GM13976 (cell line): ENCODE measurements around the gene PEMT.

Experiments used
- DNase-seq: peaks from one replicate; pipeline ENCODE4 v3.0.0; 2012; ENCODE audit warnings: low spot score
- in situ Hi-C: fragments of 300-500 bp; cut with MboI; formaldehyde crosslinking; loops from one replicate; pipeline ENCODE4 v1.12.0; 2022; ENCODE audit warnings: low sequenced_read_pairs, mixed read lengths, inconsistent platforms; ENCODE audit not compliant: unreplicated experiment
- TF ChIP-seq, protein P1 (sequence below): IDR thresholded peaks from 2 replicates; pipeline ENCODE4 v1.5.1; 2012; ENCODE audit warnings: borderline replicate concordance, mild to moderate bottlenecking; ENCODE audit not compliant: insufficient read depth; ENCODE audit errors: extremely low read depth, missing control alignments, control extremely low read depth

Gene PEMT

DNA sequence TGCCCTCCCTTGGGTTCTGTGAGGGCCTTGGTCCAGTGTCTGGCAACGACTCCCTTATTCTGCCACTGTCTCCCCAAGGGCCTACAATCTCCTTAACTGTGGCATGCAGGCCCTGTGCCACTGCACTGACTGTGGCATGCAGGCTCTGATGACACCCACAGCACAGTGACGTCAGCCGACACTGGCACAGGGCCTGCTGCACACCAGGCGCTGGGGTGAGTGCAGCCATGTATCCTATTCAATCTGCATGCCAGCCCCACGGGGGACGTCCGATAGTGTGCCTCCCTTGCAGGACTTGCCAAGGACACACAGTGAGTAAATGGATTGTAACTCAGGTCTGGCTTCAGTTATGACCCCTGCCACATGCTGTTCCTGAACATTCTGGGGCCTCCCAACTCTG, 55.6 kb downstream of the PEMT start:
- in situ Hi-C loops, result no loop called here

GRCh38 chr17:17533901-17534441, 57.5 kb downstream of the PEMT start:
- in situ Hi-C loops, result no loop called here
- TF ChIP-seq, protein P1, sequence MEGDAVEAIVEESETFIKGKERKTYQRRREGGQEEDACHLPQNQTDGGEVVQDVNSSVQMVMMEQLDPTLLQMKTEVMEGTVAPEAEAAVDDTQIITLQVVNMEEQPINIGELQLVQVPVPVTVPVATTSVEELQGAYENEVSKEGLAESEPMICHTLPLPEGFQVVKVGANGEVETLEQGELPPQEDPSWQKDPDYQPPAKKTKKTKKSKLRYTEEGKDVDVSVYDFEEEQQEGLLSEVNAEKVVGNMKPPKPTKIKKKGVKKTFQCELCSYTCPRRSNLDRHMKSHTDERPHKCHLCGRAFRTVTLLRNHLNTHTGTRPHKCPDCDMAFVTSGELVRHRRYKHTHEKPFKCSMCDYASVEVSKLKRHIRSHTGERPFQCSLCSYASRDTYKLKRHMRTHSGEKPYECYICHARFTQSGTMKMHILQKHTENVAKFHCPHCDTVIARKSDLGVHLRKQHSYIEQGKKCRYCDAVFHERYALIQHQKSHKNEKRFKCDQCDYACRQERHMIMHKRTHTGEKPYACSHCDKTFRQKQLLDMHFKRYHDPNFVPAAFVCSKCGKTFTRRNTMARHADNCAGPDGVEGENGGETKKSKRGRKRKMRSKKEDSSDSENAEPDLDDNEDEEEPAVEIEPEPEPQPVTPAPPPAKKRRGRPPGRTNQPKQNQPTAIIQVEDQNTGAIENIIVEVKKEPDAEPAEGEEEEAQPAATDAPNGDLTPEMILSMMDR, result no peak
- DNase-seq, result no peak

More for the DNA sequence above, 55.6 kb downstream of the PEMT start:
- TF ChIP-seq, protein P1, result no peak
- DNase-seq, result no peak

- no peak for DNase-seq
- in situ Hi-C loops, result no loop called here
- TF ChIP-seq, protein P1, result no peak
These were observed 58.5 kb downstream of the PEMT start for GRCh38 chr17:17532991-17533390.

GRCh38 chr17:17531156-17531555, 60.4 kb downstream of the PEMT start:
- no peak for DNase-seq
- in situ Hi-C loops, result no loop called here
- TF ChIP-seq, protein P1, result no peak

GRCh38 chr17:17528696-17529652, 62.5 kb downstream of the PEMT start:
- DNase-seq, result no peak
- in situ Hi-C loops, result no loop called here
- TF ChIP-seq, protein P1, result no peak

GRCh38 chr17:17527956-17528500, 63.5 kb downstream of the PEMT start:
- in situ Hi-C loops, result no loop called here
- TF ChIP-seq, protein P1, result no peak
- no peak for DNase-seq
